HepG2 (cell line): ENCODE measurements around the gene XPO5. TPM values are rescaled to one million over a fixed set of nuclear protein-coding genes. Genes with fewer than 3 reads are reported as not detected.

ENCODE experiments used
- ETV6 ChIP-seq: sonication (generic); formaldehyde crosslinking; conservative IDR thresholded peaks from 2 replicates; pipeline ENCODE4 v1.4.0; 2020; ENCODE audit warnings: missing genetic modification reagents
- FOXO4 ChIP-seq: sonication (generic); formaldehyde crosslinking; conservative IDR thresholded peaks from 2 replicates; pipeline ENCODE4 v1.8.1; 2023; ENCODE audit warnings: missing genetic modification reagents
- GATAD2A ChIP-seq: IDR thresholded peaks from 2 replicates; pipeline ENCODE4 v1.6.1; 2016
- HIC2 ChIP-seq: sonication (generic); formaldehyde crosslinking; IDR thresholded peaks from 2 replicates; pipeline ENCODE4 v1.9.0; 2022; ENCODE audit warnings: low read depth, missing genetic modification reagents
- HMG20B ChIP-seq: conservative IDR thresholded peaks from 2 replicates; pipeline ENCODE4 v1.6.1; 2016; ENCODE audit warnings: missing genetic modification reagents, missing compliant biosample characterization
- HNRNPUL1 ChIP-seq: fragments of 200-400 bp; formaldehyde crosslinking; IDR thresholded peaks from 2 replicates; pipeline ENCODE4 v1.6.1; 2017; ENCODE audit warnings: low read depth, mild to moderate bottlenecking, low read length, moderate library complexity
- HOXA7 ChIP-seq: sonication (generic); formaldehyde crosslinking; IDR thresholded peaks from 2 replicates; pipeline ENCODE4 v1.8.1; 2022; ENCODE audit warnings: mild to moderate bottlenecking, missing genetic modification reagents, moderate library complexity
- ISX ChIP-seq: sonication (generic); formaldehyde crosslinking; conservative IDR thresholded peaks from 2 replicates; pipeline ENCODE4 v1.5.0; 2020; ENCODE audit warnings: missing genetic modification reagents
- MAFG ChIP-seq: sonication (generic); formaldehyde crosslinking; IDR thresholded peaks from 2 replicates; pipeline ENCODE4 v1.5.1; 2020; ENCODE audit warnings: mild to moderate bottlenecking, missing genetic modification reagents
- MATR3 ChIP-seq: sonication (generic); formaldehyde crosslinking; IDR thresholded peaks from 2 replicates; pipeline ENCODE4 v1.4.0; 2020; ENCODE audit warnings: missing genetic modification reagents
- NONO ChIP-seq, 2 experiments: fragments of 450-650 bp in 1 of 2; sonication (generic) in 1 of 2; formaldehyde crosslinking in 1 of 2; IDR thresholded peaks in 1 of 2; conservative IDR thresholded peaks in 1 of 2; 2 replicates each; pipeline versions ENCODE4 v1.6.1 to v1.8.0; 2017 to 2022; ENCODE audit warnings: mild to moderate bottlenecking in 1 of 2, missing genetic modification reagents in 1 of 2, moderate library complexity in 1 of 2
- RBM39 ChIP-seq: fragments of 200-400 bp; formaldehyde crosslinking; IDR thresholded peaks from one replicate; pipeline ENCODE4 v1.6.1; 2018; ENCODE audit warnings: antibody characterized with exemption, mild to moderate bottlenecking, low read depth, low read length; ENCODE audit not compliant: poor library complexity, severe bottlenecking
- RNF2 ChIP-seq: fragments of 450-650 bp; conservative IDR thresholded peaks from 2 replicates; pipeline ENCODE4 v1.6.1; 2016; ENCODE audit warnings: low read depth
- SP2 ChIP-seq: sonication (generic); formaldehyde crosslinking; IDR thresholded peaks from 2 replicates; pipeline ENCODE4 v1.5.1; 2020; ENCODE audit warnings: mild to moderate bottlenecking, missing genetic modification reagents
- SRSF1 ChIP-seq: fragments of 200-400 bp; formaldehyde crosslinking; optimal IDR thresholded peaks from 2 replicates; pipeline ENCODE3; 2017; ENCODE audit warnings: mild to moderate bottlenecking, low read depth, low read length, moderate library complexity
- TRIM22 ChIP-seq: fragments of 450-650 bp; IDR thresholded peaks from 2 replicates; pipeline ENCODE4 v1.6.1; 2017
- ZHX2 ChIP-seq, 2 experiments: sonication (generic) in 1 of 2; formaldehyde crosslinking in 1 of 2; IDR thresholded peaks; 2 replicates each; pipeline versions ENCODE4 v1.6.1 to v1.9.0; 2014 to 2022; ENCODE audit warnings: antibody characterized with exemption in 1 of 2, borderline replicate concordance in 1 of 2, inconsistent platforms in 1 of 2, low read depth in 1 of 2, missing genetic modification reagents in 1 of 2
- ZNF333 ChIP-seq: sonication (generic); formaldehyde crosslinking; IDR thresholded peaks from 2 replicates; pipeline ENCODE4 v1.4.0; 2020; ENCODE audit warnings: mild to moderate bottlenecking, missing genetic modification reagents, borderline replicate concordance
- ZNF652 ChIP-seq: IDR thresholded peaks from 2 replicates; pipeline ENCODE4 v1.6.1; 2016; ENCODE audit warnings: low read depth, borderline replicate concordance
- ZSCAN22 ChIP-seq: sonication (generic); formaldehyde crosslinking; IDR thresholded peaks from 2 replicates; pipeline ENCODE4 v1.4.0; 2020; ENCODE audit warnings: mild to moderate bottlenecking, missing genetic modification reagents
- polyA plus RNA-seq, 8 experiments: library from polyadenylated mRNA; depleted of rRNA in 3 of 8; stranded (reverse) in 7 of 8; unstranded in 1 of 8; fragments of >200 nt; fragmentation: Illumina TruSeq in 4 of 8; extraction: Trizol in 4 of 8; gene quantifications; 2 replicates each; pipeline versions ENCODE4 v1.2.1 to v1.2.3, GENCODE V29; 2011 to 2016; ENCODE audit warnings: low read depth in 4 of 8, missing spikeins in 1 of 8, mixed read lengths in 1 of 8; ENCODE audit not compliant: insufficient read depth in 1 of 8
- total RNA-seq, 5 experiments: library from RNA; depleted of rRNA; stranded (reverse); fragments of >200 nt; fragmentation: Illumina TruSeq; extraction: Trizol; gene quantifications; 2 replicates each; pipeline ENCODE4 v1.2.3, GENCODE V29; 2016; ENCODE audit warnings: low read depth in 1 of 5

Gene XPO5
- total and polyA plus RNA-seq, 2 of the 13 experiments (the other 11 are each of a cell fraction or from before 2014, with no cell fraction given), result 52.2 to 68.0 TPM

GRCh38 chr6:43488667-43489276 lies 87.1 kb downstream of the XPO5 start (continued):
- TF ChIP-seq ZHX2 (IDR thresholded peaks at IDR 0.05; ENCODE audit: low read depth), result no peak
- TF ChIP-seq ZHX2 (CRISPR knock-in tag; IDR thresholded peaks at IDR 0.05; ENCODE audit: borderline replicate concordance), result no peak
- TF ChIP-seq ZNF652 (CRISPR knock-in tag), result no peak; the same call in 1 of the 2 replicates
- TF ChIP-seq SRSF1, result no peak
- TF ChIP-seq MATR3 (CRISPR knock-in tag), result no peak
- TF ChIP-seq HNRNPUL1, result no peak
- TF ChIP-seq ZNF333 (CRISPR knock-in tag), result no peak
- TF ChIP-seq HMG20B (CRISPR knock-in tag), result 0 out of 2 replicates have a peak, but pooled peaks have one; percentile 13
- TF ChIP-seq RBM39, result no peak
- peak; percentile 72; the same call in 1 of the 2 replicates for TF ChIP-seq MAFG (CRISPR knock-in tag)
- TF ChIP-seq TRIM22, result no peak
- no peak for TF ChIP-seq ZSCAN22 (CRISPR knock-in tag)
- TF ChIP-seq HIC2 (CRISPR knock-in tag), result no peak
- peak; percentile 87 for TF ChIP-seq GATAD2A (CRISPR knock-in tag)
- no peak for TF ChIP-seq SP2 (CRISPR knock-in tag)
- no peak for TF ChIP-seq FOXO4 (CRISPR knock-in tag)
- TF ChIP-seq HOXA7 (CRISPR knock-in tag), result no peak
- TF ChIP-seq RNF2, result no peak
- TF ChIP-seq ISX (CRISPR knock-in tag), result 0 out of 2 replicates have a peak, but pooled peaks have one; percentile 0
- no peak for TF ChIP-seq ETV6
- TF ChIP-seq NONO (IDR thresholded peaks at IDR 0.05), result no peak
- TF ChIP-seq NONO (CRISPR knock-in tag; conservative IDR thresholded peaks at IDR 0.05), result no peak
